ENCODE results near the gene BCKDHB.

DNA sequence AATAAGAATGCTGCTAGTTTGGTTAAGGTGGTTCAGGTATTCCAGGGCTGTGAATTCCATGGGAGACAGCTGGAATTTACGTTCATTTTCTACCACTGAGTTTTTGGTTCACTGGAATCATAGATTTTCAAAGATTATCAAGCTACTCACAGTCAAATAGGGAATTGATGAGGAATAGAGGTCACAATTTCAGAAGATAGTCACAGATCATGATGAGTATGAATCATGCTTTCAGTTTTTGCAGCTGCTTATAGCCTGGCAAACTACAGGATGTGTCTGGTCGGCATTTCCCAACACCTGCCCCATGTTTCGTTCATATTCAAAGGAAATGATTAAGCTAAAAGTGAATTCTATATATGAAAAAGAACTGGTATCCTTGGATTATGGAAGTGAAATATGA is 58.7 kb downstream of the BCKDHB start:
- TF ChIP-seq, protein P1, sequence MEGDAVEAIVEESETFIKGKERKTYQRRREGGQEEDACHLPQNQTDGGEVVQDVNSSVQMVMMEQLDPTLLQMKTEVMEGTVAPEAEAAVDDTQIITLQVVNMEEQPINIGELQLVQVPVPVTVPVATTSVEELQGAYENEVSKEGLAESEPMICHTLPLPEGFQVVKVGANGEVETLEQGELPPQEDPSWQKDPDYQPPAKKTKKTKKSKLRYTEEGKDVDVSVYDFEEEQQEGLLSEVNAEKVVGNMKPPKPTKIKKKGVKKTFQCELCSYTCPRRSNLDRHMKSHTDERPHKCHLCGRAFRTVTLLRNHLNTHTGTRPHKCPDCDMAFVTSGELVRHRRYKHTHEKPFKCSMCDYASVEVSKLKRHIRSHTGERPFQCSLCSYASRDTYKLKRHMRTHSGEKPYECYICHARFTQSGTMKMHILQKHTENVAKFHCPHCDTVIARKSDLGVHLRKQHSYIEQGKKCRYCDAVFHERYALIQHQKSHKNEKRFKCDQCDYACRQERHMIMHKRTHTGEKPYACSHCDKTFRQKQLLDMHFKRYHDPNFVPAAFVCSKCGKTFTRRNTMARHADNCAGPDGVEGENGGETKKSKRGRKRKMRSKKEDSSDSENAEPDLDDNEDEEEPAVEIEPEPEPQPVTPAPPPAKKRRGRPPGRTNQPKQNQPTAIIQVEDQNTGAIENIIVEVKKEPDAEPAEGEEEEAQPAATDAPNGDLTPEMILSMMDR (IDR thresholded peaks at IDR 0.05): no peak
- TF ChIP-seq, protein P2, sequence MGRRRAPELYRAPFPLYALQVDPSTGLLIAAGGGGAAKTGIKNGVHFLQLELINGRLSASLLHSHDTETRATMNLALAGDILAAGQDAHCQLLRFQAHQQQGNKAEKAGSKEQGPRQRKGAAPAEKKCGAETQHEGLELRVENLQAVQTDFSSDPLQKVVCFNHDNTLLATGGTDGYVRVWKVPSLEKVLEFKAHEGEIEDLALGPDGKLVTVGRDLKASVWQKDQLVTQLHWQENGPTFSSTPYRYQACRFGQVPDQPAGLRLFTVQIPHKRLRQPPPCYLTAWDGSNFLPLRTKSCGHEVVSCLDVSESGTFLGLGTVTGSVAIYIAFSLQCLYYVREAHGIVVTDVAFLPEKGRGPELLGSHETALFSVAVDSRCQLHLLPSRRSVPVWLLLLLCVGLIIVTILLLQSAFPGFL (CRISPR knock-in tag; IDR thresholded peaks at IDR 0.05; ENCODE audit: borderline replicate concordance): no peak
- TF ChIP-seq, protein P3, sequence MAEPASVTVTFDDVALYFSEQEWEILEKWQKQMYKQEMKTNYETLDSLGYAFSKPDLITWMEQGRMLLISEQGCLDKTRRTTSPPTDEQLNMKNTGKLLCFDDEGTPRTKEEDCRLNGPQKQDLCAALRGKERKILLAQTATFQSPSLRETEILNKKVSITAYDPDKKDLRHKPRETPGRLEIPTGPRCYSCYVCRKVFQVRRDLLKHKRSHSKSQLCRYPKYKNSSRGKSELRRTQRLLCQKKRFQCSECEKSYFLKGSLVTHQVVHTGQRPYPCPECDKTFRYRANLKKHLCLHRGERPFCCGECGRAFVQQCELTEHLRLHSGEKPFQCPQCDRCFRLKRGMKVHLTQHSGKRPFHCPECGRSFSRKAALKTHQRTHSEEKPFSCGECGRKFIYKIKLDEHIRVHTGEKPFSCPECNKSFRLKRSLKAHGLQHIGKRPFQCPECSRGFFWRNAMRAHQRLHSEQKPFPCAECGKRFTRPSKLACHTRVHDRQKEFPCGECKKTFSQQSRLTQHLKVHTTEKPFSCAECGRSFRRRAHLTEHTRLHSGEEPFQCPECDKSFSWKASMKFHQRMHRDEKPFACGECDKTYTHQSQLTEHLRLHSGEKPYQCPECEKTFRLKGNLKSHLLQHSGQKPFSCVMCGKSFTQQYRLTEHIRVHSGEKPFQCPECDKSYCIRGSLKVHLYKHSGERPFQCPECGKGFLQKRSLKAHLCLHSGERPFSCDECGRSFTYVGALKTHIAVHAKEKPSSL (CRISPR knock-in tag; conservative IDR thresholded peaks at IDR 0.05): no peak
- TF ChIP-seq, protein P4, sequence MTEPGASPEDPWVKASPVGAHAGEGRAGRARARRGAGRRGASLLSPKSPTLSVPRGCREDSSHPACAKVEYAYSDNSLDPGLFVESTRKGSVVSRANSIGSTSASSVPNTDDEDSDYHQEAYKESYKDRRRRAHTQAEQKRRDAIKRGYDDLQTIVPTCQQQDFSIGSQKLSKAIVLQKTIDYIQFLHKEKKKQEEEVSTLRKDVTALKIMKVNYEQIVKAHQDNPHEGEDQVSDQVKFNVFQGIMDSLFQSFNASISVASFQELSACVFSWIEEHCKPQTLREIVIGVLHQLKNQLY (CRISPR knock-in tag; IDR thresholded peaks at IDR 0.05): no peak
- TF ChIP-seq SMAD4 (CRISPR knock-in tag; IDR thresholded peaks at IDR 0.05) (no peak), TEAD4 (CRISPR knock-in tag; IDR thresholded peaks at IDR 0.05) (no peak)

Data from WTC11 (cell line).